Heart left ventricle (tissue), 13 donors: ENCODE data around the gene CLEC16A.

ENCODE experiments used
- CTCF ChIP-seq, 12 donors: fragments of 200-600 bp; sonication (generic) in 4 of 12; IDR thresholded peaks; one replicate each; pipeline versions ENCODE4 v1.5.0 to v1.8.0; 2018 to 2022; ENCODE audit warnings: antibody characterized with exemption in 12 of 12, mild to moderate bottlenecking in 5 of 12
- POLR2A ChIP-seq, 2 donors: fragments of 450-650 bp; IDR thresholded peaks; one replicate each; pipeline ENCODE4 v1.6.1; 2017; ENCODE audit warnings: antibody characterized with exemption in 2 of 2, mild to moderate bottlenecking in 2 of 2, moderate library complexity in 2 of 2
- donor health status: ischemic (EF 13 %, LVEDD 7.1; RV severe dilation, severe dysfunction).
- donor health status: DM: no; HTN: yes; CAD: no.
- donor health status: DM: no; HTN: no; CAD: no.
- donor health status: ischemic (EF 25% LVEDD 6.9; RV normal size, moderate dysfunction).
- donor health status: ischemic (EF 25% LVEDD 5.7; RV mildly dilated, moderate dysfunction).
- donor health status: ischemic (EF 35%, LVEDD 5.7; RV mildly dilated, moderate dysfunction).
- donor health status: nonischemic (EF 11% LVEDD 7.7; RV severe dilation, severe dysfunction).
- donor health status: DM: yes; HTN: yes; CAD: no.
- donor health status: PGD.
- donor health status: ischemic (EF 29% LVEDD 5.4; RV normal size, mild dysfunction).
- donor health status: nonischemic (EF 23%, LVEDD 6.1; RV moderate dilation, normal function).

- TF ChIP-seq POLR2A (IDR thresholded peaks at IDR 0.05) (no peak), CTCF (IDR thresholded peaks at IDR 0.05) (no peak)
Measured at GRCh38 chr16:11006656-11007055, 62.3 kb downstream of the CLEC16A start.
